ENCODE measurements around the gene SLC25A36. TPM values are rescaled to one million over a fixed set of nuclear protein-coding genes. Genes with fewer than 3 reads are reported as not detected.
"Not testable (repeated sequence)": the region's sequence is repeated elsewhere in the genome, so short reads cannot be mapped to it uniquely, and the experiment has no call there.

SLC25A36 gene
- total RNA-seq, 1 experiment from 2014 or later, result 34.2 TPM

GRCh38 chr3:140980663-140981062, 39.0 kb downstream of the SLC25A36 start:
- DNase-seq (ENCODE audit: low read depth in 1 of 2, low spot score in 2 of 2), result no peak

GRCh38 chr3:140987792-140988191, 46.2 kb downstream of the SLC25A36 start:
- not testable (repeated sequence) for H3K36me3 ChIP-seq; H3K27ac ChIP-seq; H3K9me3 ChIP-seq (replicated peaks); H3K4me3 ChIP-seq; H3K27me3 ChIP-seq (replicated peaks); H3K4me1 ChIP-seq (replicated peaks); DNase-seq (ENCODE audit: low read depth in 1 of 2, low spot score in 2 of 2)

More at GRCh38 chr3:140980663-140981062, 39.0 kb downstream of the SLC25A36 start:
- no peaks in the 10 kb centered on the region for H3K27me3 ChIP-seq (replicated peaks)
- no peaks in the 10 kb centered on the region for H3K4me1 ChIP-seq (replicated peaks)
- H3K4me3 ChIP-seq, result no peak overlapping the region
- peaks cover 7% of the 10 kb centered on the region; the same call in 1 of the 2 replicates for H3K36me3 ChIP-seq
- no peaks in the 10 kb centered on the region for H3K9me3 ChIP-seq (replicated peaks)
- no peak overlapping the region for H3K27ac ChIP-seq

- no peak for DNase-seq (ENCODE audit: low read depth in 1 of 2, low spot score in 2 of 2)
- Histone ChIP-seq H3K4me1 (replicated peaks) (no peaks in the 10 kb centered on the region), H3K27me3 (replicated peaks) (no peaks in the 10 kb centered on the region), H3K27ac (no peak overlapping the region), H3K9me3 (replicated peaks) (no peaks in the 10 kb centered on the region), H3K4me3 (no peak overlapping the region), H3K36me3 (no peaks in the 10 kb centered on the region)
Measured at GRCh38 chr3:140994316-140994715, 52.7 kb downstream of the SLC25A36 start.

DNA sequence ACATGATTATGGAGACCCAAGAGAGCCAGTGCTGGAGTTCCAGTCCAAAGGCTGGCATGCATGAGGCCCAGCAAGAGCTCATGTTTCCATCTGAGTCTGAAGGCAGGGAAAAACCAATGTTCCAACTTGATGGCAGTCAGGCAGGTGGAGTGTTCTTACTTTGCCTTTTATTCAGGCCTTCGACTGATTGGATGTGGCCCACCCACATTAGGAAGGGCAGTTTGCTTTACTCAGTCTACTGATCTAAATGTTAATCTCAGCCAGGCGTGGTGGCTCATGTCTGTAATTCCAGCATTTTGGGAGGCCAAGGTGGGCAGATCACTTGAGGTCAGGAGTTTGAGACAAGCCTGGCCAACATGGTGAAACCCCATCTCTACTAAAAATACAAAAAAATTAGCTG, 53.2 kb downstream of the SLC25A36 start:
- H3K27me3 ChIP-seq (replicated peaks); H3K36me3 ChIP-seq; H3K4me3 ChIP-seq; H3K9me3 ChIP-seq (replicated peaks); H3K4me1 ChIP-seq (replicated peaks); H3K27ac ChIP-seq; DNase-seq (ENCODE audit: low read depth in 1 of 2, low spot score in 2 of 2): not testable (repeated sequence)

DNA sequence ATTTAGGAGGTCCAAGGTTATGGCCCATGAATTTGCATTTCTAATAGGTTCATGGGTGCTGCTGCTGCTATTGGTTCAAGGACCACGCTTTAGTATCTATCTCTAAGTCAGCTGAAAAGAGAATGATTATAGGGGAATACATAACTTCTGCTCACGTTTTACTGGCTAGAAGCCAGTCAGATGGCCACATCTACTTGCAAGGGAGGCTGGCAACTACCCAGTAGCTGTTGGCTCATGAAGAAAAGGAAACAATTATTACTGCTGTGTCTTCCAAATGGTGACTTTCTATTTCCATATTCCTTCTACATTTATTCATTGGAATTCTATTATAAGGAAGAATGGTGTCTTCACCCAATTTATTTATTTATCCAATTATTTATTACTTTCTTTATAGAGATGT, 54.2 kb downstream of the SLC25A36 start:
- H3K4me3 ChIP-seq, result no peak overlapping the region
- DNase-seq (ENCODE audit: low read depth in 1 of 2, low spot score in 2 of 2), result no peak
- no peaks in the 10 kb centered on the region for H3K36me3 ChIP-seq
- no peaks in the 10 kb centered on the region for H3K4me1 ChIP-seq (replicated peaks)
- H3K27me3 ChIP-seq (replicated peaks), result no peaks in the 10 kb centered on the region
- H3K27ac ChIP-seq, result no peak overlapping the region
- no peaks in the 10 kb centered on the region for H3K9me3 ChIP-seq (replicated peaks)

- no peak for DNase-seq (ENCODE audit: low read depth in 1 of 2, low spot score in 2 of 2)
- H3K4me1 ChIP-seq (replicated peaks), result no peaks in the 10 kb centered on the region
- no peaks in the 10 kb centered on the region for H3K27me3 ChIP-seq (replicated peaks)
Measured at GRCh38 chr3:141000027-141000663, 58.5 kb downstream of the SLC25A36 start.

GRCh38 chr3:141000686-141001085, 59.0 kb downstream of the SLC25A36 start:
- Histone ChIP-seq H3K4me1 (replicated peaks) (no peaks in the 10 kb centered on the region), H3K4me3 (no peak overlapping the region), H3K27me3 (replicated peaks) (no peaks in the 10 kb centered on the region), H3K36me3 (no peaks in the 10 kb centered on the region), H3K9me3 (replicated peaks) (no peaks in the 10 kb centered on the region), H3K27ac (no peak overlapping the region)
- DNase-seq (ENCODE audit: low read depth in 1 of 2, low spot score in 2 of 2), result no peak

More at GRCh38 chr3:141000027-141000663, 58.5 kb downstream of the SLC25A36 start:
- no peak overlapping the region for H3K27ac ChIP-seq
- no peaks in the 10 kb centered on the region for H3K9me3 ChIP-seq (replicated peaks)
- H3K4me3 ChIP-seq, result no peak overlapping the region
- no peaks in the 10 kb centered on the region for H3K36me3 ChIP-seq

- Histone ChIP-seq H3K4me3 (no peak overlapping the region), H3K27me3 (replicated peaks) (no peaks in the 10 kb centered on the region; the same call in 1 of the 2 replicates), H3K9me3 (replicated peaks) (no peaks in the 10 kb centered on the region), H3K27ac (no peak overlapping the region), H3K4me1 (replicated peaks) (no peaks in the 10 kb centered on the region), H3K36me3 (no peaks in the 10 kb centered on the region)
- no peak for DNase-seq (ENCODE audit: low read depth in 1 of 2, low spot score in 2 of 2)
Measured at GRCh38 chr3:141006344-141006743, 64.7 kb downstream of the SLC25A36 start.

DNA sequence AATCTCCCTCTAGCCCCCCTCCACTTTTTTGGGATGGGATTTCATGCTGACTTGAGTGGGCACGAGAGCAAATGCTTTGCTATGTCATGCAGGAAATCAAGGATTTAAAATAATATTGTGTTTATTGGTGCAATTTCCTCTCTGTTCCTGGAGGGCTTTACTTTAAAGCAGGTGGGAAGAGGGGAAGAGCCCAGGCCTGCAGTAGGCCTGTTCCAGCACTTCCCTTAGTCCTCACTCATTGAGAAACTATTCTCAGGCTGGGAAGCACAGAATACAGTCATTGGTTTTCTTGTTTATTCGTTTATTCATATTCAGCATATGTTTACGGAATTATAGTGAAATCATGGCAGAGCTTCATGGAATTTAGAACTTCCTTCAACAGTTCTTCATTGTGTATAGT, 67.9 kb downstream of the SLC25A36 start:
- H3K27me3 ChIP-seq (replicated peaks), result no peaks in the 10 kb centered on the region; the same call in 1 of the 2 replicates
- no peaks in the 10 kb centered on the region for H3K4me1 ChIP-seq (replicated peaks)
- DNase-seq (ENCODE audit: low read depth in 1 of 2, low spot score in 2 of 2), result no peak
- H3K27ac ChIP-seq, result no peak overlapping the region
- no peaks in the 10 kb centered on the region for H3K36me3 ChIP-seq
- H3K9me3 ChIP-seq (replicated peaks), result no peaks in the 10 kb centered on the region
- H3K4me3 ChIP-seq, result no peak overlapping the region

- H3K9me3 ChIP-seq (replicated peaks), result no peaks in the 10 kb centered on the region
- H3K4me1 ChIP-seq (replicated peaks), result no peaks in the 10 kb centered on the region
- peak; percentile 24 to 56 for DNase-seq (ENCODE audit: low read depth in 1 of 2, low spot score in 2 of 2)
- no peaks in the 10 kb centered on the region; the same call in 1 of the 2 replicates for H3K27me3 ChIP-seq (replicated peaks)
- H3K4me3 ChIP-seq, result no peak overlapping the region
- no peaks in the 10 kb centered on the region for H3K36me3 ChIP-seq
- no peak overlapping the region for H3K27ac ChIP-seq
Measured at GRCh38 chr3:141011232-141011996, 69.8 kb downstream of the SLC25A36 start.

DNA sequence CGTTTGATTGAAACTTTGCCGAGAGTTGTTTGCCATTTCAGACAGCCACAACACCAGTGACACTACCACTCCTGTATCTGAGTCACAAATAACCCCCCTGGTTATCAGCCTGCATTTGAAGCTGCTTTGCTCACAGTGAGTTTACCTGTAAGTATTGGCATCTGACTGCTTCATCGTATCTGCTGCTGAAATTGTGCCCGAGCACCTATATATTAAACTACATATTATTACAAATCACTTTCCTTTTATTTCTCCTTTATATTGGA, 70.3 kb downstream of the SLC25A36 start:
- H3K27me3 ChIP-seq (replicated peaks), result no peaks in the 10 kb centered on the region; the same call in 1 of the 2 replicates
- H3K27ac ChIP-seq, result no peak overlapping the region
- no peak for DNase-seq (ENCODE audit: low read depth in 1 of 2, low spot score in 2 of 2)

GRCh38 chr3:141012571-141012970, 70.9 kb downstream of the SLC25A36 start:
- Histone ChIP-seq H3K27me3 (replicated peaks) (no peaks in the 10 kb centered on the region; the same call in 1 of the 2 replicates), H3K36me3 (no peaks in the 10 kb centered on the region), H3K27ac (no peak overlapping the region), H3K4me3 (no peak overlapping the region), H3K4me1 (replicated peaks) (no peaks in the 10 kb centered on the region), H3K9me3 (replicated peaks) (no peaks in the 10 kb centered on the region)
- no peak for DNase-seq (ENCODE audit: low read depth in 1 of 2, low spot score in 2 of 2)

More for the DNA sequence above, 70.3 kb downstream of the SLC25A36 start:
- no peak overlapping the region for H3K4me3 ChIP-seq
- H3K36me3 ChIP-seq, result no peaks in the 10 kb centered on the region
- no peaks in the 10 kb centered on the region for H3K4me1 ChIP-seq (replicated peaks)
- no peaks in the 10 kb centered on the region for H3K9me3 ChIP-seq (replicated peaks)

DNA sequence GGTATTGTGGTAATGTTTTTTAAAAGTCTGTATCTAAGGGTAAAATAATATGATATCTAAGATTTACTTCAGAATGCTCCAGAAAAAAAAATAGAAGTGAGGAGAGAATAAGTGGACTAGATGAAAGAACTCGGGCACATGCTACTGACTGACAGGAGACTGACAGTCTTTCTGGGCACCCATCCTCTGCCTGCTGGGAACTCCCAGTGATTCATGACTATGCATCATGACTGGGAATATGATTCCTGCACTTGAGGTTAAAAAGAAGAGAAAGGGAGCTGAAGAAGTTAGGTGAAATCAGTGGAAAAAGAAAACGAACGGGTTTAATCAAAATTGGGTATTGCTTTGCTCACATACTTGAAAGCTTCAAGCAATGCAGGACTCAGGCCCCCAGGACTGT, 73.8 kb downstream of the SLC25A36 start:
- no peaks in the 10 kb centered on the region for H3K36me3 ChIP-seq
- no peak for DNase-seq (ENCODE audit: low read depth in 1 of 2, low spot score in 2 of 2)
- no peaks in the 10 kb centered on the region for H3K27me3 ChIP-seq (replicated peaks)
- H3K9me3 ChIP-seq (replicated peaks), result no peaks in the 10 kb centered on the region
- H3K4me3 ChIP-seq, result no peak overlapping the region
- H3K27ac ChIP-seq, result no peak overlapping the region
- no peaks in the 10 kb centered on the region for H3K4me1 ChIP-seq (replicated peaks)

DNA sequence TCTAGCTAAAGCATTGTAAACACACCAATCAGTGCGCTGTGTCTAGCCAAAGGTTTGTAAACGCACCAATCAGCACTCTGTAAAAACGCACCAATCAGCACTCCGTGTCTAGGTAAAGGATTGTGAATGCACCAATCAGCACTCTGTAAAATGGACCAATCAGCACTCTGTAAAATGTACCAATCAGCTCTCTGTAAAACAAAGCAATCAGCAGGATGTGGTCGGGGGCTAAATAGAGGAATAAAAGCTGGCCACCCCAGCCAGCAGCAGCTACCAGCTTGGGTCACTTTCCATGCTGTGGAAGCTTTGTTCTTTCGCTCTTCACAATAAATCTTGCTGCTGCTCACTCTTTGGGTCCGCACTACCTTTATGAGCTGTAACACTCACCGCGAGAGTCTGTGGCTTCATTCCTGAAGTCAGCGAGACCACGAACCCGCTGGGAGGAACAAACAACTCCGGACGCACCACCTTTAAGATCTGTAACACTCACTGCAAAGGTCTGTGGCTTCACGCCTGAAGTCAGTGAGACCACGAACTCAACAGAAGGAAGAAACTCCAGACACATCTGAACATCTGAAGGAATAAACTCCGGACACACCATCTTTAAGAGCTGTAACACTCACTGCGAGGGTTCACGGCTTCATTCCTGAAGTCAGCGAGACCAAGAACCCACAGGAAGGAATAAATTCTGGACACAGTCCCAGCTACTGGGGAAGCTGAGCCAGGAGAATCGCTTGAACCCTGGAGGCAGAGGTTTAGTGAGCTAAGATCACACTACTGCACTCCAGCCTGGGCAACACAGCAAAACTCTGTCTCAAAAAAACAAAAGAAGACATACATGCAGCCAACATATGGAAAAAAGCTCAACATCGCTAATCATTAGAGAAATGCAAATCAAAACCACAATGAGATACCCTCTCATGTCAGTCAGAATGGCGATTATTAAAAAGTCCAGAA, 76.0 kb downstream of the SLC25A36 start:
- not testable (repeated sequence) for H3K4me3 ChIP-seq; H3K36me3 ChIP-seq; H3K27me3 ChIP-seq (replicated peaks); H3K9me3 ChIP-seq (replicated peaks); H3K27ac ChIP-seq; H3K4me1 ChIP-seq (replicated peaks); DNase-seq (ENCODE audit: low read depth in 1 of 2, low spot score in 2 of 2)

Measured in SJSA1 (cell line).